Superior temporal gyrus (tissue), 1 donor: Measurements from ENCODE around the gene CTNNA2.
A peak's percentile ranks its signal among the peaks of the same experiment; 100 is the strongest.

Source experiments
- DNase-seq: peaks from one replicate; pipeline ENCODE4 v3.0.0-alpha.2; 2016; ENCODE audit errors: extremely low spot score

Gene CTNNA2

DNA sequence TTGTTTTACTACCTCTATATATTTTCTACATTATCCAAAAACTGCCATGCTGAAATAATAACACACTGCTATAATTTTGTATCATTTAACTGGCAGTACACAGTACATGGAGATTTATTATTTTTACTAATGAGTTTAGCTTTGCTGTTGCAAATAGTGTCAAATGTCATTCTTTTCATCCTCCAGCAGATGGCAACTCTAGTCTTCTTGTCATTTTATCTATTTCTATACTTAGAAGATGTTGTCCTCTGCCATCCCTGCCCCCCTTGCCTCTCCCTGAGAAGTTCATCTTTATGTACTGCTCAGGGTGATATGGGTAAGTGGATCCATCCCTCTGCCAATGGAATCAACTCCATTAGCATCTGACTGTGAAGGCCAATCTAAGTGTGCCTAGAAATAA, 813.4 kb downstream of the CTNNA2 start:
- DNase-seq: peak; percentile 81

DNA sequence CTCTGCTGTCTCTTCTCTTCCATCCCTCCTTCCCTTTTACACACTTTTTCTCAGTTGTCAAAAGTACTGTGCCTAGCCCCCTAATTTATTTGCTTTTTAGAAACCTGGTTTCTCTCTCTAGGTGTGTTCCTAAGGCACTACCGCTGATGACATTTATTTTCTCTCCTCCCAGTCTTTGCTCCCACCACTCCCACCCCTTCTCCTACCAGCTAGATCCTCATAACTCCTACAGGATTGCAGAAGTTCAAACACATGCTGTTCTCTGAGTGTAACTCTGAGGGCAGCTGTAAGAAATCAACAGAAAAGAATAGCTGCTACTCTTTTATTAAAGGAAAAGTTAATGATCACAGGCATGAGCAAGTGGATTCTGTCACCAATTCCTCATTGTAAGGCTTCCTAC, 814.0 kb downstream of the CTNNA2 start:
- no peak for DNase-seq

DNA sequence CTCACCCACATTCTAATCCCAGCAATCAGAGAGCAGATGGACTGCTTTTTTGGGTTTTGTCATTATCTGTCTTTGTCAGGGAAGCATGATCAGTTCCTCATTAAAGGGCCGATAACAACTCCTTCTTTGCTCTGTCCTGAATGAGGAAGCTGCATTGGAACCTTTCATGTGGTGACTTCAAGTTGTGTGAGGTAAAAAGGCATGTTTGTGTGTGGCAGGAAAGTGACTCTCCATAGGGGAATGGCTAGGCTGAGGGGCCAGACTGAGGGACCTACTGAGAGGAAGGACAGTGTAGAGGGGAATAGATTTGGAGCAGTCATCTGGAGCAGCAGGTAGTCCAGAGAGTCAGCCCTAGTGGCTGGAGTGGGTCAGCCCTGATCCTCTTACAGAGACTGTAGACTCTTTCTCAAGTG, 815.3 kb downstream of the CTNNA2 start:
- DNase-seq: no peak

DNA sequence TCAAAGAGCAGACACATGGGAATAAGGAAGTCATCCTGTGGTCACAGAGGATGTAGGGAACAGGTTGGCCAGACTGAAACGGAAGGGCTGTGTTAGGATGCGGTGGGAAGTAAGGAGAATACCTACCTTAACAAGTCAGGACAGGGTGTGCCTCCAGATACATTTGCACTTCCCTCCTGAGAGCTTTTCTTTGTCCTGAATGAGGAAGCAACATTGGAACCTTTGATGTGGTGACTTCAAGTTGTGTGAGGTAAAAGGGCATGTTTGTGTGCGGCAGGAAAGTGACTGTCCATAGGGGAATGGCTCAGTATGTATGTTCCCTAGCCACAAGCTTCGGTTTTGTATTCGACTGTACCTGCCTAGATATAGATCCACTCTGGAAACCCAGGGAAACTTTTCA, 816.6 kb downstream of the CTNNA2 start:
- no peak for DNase-seq

DNA sequence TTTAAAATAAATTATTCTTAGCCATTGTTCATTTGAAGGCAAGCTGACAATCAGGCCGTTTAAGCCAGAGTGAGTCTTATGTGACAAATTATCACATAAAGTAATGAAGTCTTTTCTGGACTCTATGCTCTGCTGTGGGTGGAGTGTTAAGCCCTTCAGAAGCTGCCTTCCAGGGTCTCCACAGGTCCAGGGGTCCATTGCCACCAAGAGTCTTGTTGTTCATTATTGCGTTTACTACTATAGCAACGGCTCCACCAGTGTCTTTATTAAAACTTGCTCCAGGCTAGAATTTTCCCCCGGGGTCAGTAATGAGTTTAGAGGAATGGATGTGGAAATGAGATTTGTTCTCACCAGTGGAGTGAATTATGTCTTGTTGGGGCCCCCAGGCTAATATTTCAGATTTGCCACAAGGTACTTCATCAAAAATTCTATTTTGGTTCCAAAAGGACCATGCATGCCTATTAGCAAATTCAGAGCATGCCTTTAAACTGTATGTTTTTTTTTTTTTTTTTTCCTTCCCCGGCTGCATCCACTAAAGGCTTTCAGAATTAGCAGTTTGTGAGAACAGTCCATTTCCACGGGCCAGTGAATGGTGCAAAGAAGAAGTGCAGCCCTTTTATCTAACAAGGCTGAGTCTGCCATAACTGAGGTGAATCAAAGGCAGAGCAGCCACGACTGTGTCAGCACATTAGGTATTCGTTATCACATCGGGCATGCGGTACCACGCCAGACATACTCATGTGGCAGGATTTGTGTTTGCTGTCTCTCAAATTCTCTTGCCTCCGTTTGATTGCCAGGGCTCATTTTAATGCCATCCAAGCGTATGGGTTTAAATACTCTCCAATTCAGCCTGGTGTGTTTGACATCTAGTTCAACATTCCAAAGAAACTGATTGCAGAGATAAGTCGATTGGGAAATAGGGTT, 817.9 kb downstream of the CTNNA2 start:
- DNase-seq: no peak

DNA sequence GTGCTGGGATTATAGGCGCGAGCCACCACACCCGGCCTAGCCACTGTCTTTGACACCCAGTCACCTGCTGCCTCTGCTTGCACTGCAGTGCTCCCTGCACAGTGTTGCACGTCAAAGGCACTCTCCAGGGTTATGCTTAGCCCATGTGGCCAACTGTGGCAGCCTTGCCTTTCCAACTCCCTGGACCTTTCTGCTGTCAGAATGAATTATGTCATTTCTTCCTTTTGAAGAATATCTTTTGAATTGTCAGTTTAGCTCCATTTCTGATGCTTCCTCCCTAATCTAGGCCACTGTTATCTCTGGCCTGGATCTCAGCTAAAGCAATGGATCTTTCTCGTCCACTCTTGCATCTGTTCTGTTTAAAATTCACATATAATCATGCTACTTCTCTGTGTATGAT, 821.0 kb downstream of the CTNNA2 start:
- DNase-seq: no peak

DNA sequence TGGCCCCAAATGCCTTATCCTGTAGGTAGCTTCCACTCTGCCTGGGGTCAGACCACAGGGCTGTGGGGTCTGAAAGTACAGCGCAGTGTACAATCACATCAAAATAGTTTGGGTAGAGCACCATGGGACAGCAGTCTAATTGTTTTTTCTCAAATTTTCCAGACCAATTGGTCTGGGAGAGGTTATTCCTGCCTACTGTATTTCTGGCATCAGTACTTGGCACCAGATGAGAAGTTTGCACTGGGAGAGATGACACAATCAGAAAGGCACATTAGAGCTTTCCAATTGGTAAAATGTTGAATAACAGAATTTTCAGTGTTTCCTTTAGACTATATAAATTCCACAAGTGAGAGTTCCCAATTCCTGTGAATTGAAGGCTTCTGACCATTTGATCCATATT, 822.6 kb downstream of the CTNNA2 start:
- no peak for DNase-seq

DNA sequence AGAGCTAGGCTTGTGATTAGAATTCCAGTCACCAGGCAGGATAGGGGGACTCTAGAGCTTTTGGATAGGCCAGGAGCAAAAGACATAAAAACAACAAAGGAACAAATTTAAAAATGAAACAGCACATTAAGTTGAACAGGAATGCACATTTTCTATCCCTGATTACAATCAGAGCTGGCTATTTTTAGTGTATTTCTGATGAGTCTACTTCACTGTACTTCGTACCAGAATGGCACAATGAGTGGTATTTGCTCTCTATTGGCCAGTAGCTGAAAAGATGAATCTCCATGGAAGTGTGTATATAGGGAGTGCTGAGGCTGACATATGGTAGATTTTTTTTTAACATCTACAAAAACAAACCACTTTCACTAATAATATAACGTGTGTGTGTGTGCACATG, 825.9 kb downstream of the CTNNA2 start:
- DNase-seq: no peak

DNA sequence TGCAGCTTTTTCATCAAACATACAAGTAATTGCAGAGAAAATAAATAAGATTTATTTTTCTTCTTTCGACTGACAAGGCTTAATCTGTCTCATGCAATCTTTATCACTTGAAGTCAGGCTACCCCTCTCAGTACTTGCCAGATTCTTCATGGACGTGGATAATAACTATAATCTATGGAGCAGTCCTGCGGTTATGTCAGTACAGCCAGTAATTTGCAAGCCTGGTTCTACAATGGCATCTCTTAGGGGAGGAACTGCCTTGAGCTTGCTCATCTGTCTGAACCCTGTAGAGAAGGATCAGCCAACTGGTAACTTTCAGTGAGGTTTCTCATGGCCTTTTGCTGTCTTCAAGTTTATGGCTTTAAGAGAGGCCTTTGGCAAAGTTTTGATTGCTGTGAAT, 827.2 kb downstream of the CTNNA2 start:
- DNase-seq: no peak

DNA sequence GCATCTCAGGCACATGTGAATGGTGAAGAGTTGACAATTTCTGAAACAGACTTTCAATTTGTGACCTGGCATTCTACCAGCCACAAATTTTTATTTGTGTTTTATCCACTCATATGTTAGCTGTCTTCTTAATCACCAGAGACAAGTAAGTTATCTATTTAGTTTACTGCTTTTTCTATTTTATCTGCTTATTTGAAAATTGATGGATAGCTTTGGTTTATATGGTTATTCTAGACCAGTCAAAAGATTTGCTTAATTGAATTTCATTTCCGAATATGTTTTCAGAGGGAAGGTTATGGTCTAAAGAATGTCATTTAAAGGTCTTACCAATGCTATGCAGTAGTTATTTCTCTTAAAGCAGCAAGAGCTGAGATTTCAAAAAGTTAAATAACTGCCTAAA, 835.2 kb downstream of the CTNNA2 start:
- no peak for DNase-seq

DNA sequence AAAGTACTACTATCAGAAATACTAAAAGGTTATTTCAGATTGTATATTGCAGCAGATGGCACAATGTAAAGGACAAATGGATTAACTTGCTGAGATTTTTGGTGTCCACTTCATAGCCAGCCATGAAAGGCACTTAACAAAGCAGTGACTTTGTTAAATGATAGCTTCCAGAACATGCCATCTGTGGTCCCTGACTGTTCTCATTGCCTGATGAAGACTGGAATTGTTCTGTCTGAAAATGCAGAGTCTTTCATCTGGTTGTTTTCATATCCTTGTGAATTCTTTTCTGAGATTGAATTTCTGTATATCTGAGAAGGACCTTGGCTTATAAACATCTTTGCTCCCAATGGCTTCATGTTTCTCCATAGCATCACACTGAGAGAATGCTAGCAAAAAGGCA, 836.1 kb downstream of the CTNNA2 start:
- DNase-seq: peak; percentile 57

DNA sequence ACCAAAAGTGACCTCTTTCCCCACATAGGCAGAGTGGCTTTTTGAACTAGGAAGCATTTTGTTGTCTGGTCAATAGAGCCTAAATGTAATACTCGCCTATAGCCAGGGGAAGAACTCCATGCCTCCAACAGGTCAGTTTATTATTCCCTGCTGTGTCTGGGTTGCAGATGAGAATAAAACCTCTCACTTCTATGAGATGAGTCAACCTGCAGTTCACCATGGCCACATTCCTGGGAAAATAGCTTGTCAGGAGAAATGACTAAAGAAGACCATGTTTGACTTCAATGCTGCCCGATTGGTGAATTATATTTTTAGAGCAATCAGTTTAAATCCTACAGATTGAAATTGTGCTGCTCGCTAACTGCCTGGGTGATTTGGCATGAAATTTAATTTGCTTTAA, 838.4 kb downstream of the CTNNA2 start:
- DNase-seq: no peak

DNA sequence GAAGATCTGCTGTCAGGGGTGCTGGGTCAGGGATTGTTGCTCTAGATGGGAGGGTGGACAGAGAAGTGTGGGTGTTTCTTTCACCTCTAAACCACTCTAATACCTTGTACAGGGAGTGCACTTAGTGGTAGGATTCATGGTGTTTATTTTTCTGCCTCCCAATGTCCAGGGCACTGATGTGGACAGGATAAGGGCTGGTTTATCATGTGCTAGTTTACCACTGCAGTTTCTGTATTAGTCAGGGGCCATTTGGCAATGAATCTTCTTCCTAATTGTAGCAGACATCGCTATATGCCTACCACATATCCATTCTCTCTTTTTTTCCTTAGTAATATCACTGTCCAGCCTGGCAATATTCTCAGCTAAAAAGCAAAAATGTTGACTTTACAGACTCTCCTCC, 842.0 kb downstream of the CTNNA2 start:
- no peak for DNase-seq

DNA sequence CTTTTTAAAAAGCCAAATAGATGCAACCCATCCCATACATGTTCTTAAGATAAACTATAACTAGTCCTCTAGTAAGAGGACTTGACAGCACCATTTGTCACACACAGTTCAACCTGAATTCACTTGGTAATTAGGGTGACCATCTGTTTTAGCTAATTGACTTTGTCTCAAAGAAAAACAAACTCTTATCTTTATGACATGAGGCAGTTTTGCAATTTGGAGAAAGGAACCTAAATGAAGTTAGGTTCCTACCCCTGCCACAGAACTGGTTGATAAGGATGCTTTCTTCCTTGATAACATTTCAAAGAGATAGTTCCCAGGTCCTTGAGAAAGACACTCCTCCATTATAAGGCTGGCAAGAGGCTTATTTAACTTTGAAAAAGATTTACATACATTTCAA, 849.1 kb downstream of the CTNNA2 start:
- no peak for DNase-seq

DNA sequence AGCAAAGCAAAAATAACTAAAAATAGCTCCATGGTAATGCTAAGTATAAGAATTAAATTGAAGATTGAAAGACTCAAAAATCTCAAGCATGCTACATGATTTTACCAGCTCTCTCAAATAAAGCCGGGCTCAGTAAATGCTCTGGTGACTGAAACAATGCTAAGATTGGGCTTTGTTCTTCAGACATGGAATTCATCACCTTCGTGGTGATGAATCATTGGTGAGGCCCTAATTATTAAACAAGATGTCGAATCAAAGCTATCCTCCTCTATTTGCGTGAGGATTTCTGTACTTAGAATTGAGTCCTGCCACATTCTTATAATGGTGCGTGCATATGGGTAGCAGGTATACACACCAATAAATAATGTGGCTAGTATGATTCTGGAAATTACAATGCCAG, 850.5 kb downstream of the CTNNA2 start:
- no peak for DNase-seq

DNA sequence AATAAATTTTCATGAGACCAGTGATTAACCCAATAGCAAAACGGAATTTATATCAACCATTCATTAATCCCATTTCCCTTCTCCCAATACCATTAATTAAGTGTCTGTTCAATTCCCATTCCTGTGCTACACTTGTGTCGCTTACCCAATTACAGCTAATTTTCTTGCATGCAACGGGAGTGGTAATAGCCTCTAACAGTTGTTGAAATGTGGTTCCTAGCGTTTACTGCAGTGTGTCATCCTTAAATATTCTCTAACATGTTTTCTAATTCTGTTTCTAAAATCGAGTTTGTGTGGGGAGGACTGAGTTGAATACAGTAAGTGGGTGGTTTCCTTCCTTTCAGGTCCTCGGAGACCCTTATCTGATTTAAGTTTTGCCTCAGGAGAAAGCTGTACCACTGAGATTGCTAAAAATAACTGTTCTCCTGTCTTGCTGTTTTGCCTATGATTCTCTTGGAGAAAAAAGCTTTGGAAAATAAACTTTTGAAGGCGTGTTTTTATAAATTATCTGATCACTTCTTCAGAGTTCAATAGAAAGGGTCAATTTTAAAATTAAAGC, 851.0 kb downstream of the CTNNA2 start:
- no peak for DNase-seq

DNA sequence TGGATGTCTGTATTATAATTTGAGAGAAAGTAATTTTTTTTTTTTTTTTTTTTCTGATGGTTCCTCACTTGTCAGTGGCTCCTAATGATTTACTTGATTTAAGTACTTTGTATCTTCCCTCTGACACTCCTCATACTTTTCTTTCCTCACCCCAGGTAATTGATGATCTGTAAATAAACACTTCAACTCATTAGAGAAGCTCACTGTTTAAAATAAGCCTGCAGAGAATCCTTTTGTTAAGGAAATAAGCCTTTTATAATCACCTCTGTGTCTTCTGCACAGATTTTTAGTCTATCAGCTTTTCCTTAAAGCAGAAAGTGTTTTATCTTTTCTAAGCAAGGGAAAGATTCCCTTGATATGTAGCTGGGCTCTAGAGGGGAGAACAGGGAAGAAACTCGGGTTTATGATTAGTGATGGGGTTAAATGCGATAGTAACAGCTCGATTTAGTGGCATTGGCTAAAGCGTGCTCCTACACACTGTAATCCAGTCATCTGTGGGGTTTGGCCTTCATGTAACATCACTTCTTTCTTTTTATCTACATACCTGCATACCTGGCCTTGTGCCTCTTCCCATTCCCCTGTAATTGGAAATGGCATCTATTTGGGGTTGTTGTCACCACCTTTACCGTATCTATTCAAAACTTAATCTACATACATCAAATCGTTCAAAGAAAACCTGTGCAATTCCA, 851.8 kb downstream of the CTNNA2 start:
- DNase-seq: no peak

DNA sequence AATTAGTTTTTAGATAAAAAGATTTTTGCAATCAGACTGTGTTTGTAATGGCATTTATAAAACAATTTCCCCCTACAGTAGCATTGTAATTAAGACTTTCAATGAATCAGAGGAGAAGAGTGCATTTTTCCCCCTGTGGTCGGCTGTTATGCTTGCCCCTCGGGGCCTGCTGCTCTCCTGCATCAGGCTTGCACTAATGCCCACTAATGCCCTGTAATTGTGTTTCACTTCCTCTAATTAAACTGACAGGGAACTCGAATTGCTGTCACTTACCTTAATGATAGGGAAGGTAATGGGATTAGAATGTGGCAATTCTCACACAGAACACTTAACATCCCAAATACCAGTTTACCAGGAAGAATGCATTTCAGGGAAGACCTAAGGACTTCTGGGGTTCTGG, 852.9 kb downstream of the CTNNA2 start:
- no peak for DNase-seq

DNA sequence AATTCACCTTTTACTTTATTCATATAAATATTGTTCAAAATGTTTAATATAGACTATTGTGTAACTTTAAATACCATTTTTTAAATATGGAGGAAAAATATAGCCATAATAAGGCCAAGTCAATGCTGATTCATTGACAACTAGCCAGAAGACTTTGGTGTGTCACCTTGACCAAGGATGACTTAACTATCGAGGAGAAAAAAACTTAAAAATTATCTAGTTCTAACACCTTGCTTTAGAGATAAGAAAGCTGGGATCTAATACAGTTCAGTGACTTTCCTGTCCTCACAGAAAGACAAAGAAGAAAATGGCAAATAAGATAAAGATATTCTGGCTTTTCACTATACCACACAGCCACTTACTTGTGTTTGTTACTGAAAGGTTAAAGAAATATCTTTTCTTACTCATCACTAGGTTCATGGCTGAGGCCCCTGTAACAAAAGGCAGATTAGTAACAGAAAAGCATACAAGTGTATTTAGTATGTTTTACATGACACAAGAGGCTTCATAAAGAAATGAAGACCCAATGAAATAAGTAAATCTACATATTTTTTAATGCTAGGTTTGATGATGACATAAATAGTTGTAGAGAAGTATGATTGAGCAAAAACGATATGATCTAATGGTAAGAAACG, 857.6 kb downstream of the CTNNA2 start:
- no peak for DNase-seq

DNA sequence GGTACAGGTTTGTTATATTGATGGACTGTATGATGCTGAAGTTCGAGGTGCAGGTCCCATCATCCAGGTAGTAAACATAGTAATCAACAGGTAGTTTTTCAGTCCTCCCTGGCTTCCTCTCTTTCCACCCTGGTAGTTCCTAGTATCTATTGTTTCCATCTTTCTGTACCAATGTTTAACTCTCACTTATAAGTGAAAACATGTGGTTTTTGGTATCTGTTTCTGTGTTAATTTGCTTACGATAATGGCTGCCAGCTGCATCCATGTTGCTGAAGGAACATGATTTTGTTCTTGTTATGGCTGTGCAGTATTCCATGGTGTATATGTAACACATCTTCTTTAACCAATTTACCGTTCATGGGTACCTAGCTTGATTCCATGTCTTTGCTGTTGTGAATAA, 861.3 kb downstream of the CTNNA2 start:
- DNase-seq: no peak

DNA sequence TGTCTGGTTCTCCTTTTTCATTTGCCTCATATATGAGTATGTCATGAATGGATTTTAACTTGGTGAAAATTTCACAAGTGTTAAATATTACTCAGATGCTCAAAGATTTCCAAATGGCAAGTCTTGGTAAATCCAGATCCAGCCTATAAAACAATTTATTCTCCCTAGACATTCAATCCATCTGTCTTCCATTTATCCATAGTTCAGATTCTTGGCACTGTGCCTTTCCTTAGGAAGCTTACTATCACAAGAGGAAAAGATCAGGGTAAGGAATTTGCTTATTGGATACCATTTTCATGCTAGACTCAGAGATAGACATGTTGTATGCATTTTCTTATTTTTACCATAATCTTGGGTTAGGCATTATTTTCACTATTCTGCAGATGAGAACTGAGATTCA, 864.2 kb downstream of the CTNNA2 start:
- no peak for DNase-seq

DNA sequence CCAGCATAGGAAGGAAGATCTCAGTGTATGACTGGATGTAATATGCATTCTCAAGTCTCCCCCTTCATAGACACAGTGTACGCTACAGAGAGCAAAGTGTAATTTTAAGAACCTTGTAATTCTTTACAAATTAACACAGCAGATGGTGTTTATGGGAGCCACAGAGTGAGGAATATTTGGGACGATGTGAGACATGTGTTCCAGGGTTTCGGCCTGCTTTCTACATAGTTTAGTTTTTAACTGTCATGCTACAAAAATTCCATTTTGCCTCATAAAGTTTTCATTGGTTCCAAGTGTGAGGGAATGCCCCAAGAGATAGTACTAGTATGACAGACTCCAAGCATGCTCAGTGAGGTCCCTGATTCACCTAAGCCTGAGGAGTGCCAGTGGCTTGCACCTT, 867.9 kb downstream of the CTNNA2 start:
- DNase-seq: peak; percentile 68

DNA sequence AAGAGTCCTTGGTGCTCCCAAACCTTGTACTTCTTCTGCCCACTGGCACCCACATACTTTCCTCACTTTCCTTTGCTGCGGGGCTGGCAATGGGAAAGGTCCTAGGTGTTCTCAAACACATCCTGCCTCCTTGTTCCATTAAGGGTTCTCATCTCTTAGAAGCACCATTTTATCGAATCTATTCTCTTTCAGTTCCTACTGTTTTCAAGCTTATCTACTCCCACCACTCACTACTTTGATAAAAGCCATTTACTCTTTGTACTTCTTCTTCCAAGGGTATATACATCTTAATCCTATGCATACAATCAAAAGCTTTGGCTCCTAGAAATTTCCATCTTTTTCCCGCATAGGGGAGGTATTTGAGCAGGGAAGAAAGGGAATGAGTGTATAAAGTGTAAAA, 868.8 kb downstream of the CTNNA2 start:
- DNase-seq: no peak
